OCI-LY3 (cell line): ENCODE data around the gene PRR12.

Experiments
- CTCF ChIP-seq: fragments of 200-600, 300-600 bp; sonication (generic); IDR thresholded peaks from 2 replicates; pipeline ENCODE4 v1.5.1; 2014; ENCODE audit warnings: antibody characterized with exemption, low read length, low read depth
- EZH2phosphoT487 ChIP-seq: fragments of 200-600 bp; shearing (Covaris generic); IDR thresholded peaks from 2 replicates; pipeline ENCODE4 v1.6.1; 2018; ENCODE audit warnings: antibody characterized with exemption, mixed run types, low read depth

DNA sequence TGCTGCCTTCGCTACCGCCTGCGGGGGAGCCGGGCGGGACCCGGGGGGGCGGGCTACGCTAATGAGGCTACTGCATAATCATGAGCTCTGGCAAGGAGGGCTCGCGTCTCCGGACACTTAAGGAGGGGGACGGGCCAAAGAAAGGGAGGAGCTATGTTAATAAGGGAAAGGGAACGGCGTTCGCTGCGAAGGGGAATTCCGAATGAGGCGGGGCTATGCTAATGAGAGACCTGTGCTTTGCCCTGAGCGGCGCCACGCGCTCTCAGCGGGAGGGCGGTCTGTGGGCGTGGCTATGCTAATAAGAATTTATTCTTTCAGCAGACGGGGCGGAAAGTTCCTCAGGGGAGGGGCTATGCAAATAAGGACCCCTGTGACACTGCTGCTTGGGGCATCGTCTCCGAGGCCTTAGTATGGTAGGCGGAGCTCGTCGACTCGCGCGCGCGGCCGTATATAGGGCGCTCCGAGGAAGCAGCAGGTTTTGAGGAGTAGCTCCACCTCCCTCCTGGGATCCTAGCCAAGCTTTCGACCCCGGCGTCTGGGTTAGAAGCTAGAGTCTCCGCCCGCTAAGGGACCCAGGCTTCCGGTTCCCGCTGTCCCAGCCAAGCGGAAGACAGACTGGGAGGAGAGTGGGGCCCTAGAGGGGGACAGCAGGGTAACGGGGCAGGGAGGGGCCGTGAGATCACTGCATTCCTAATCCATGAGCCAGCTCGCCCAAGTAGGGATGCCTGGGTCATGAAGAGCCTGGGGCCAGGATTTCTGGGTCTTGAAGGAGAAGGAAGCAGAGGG lies 49.3 kb downstream of the PRR12 start, which contains the start of gene RRAS:
- no peak for TF ChIP-seq CTCF
- no peak for TF ChIP-seq EZH2phosphoT487
